Measurements from ENCODE around the gene OTOF. TPM values are rescaled to one million over a fixed set of nuclear protein-coding genes. Genes with fewer than 3 reads are reported as not detected.

The OTOF gene
- total RNA-seq, 4 donors from 2014 or later, result 0.21 TPM; not detected in 3

DNA sequence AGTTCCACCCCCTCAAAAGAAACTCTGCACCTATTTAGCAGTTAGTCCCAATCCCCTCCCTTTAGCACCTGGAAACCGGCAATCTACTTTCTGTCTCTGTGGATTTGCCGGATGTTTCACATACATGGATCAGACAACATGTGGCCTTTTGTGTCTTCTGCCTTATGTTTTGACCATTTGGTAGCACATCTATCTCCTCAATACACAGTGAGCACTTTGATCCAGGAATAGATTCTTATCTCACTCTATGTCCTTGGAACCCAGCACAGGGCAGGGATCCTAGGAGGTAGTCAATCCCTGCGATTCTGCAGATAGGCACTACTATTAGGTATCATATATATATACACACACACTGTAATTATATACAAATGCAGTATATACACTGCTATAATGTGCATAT, 3.8 kb upstream of the OTOF start:
- no peak overlapping the region for H3K4me3 ChIP-seq
- no peak overlapping the region for H3K27ac ChIP-seq
- no peaks in the 10 kb centered on the region for H3K9me3 ChIP-seq
- no peak for DNase-seq
- intact Hi-C loops (cut with DNase I; ENCODE audit: low total_unique reads), result no loop called here
- no peaks in the 10 kb centered on the region for H3K4me1 ChIP-seq
- no peaks in the 10 kb centered on the region for H3K27me3 ChIP-seq
- no peaks in the 10 kb centered on the region for H3K36me3 ChIP-seq
- TF ChIP-seq POLR2A (IDR thresholded peaks at IDR 0.05) (no peak), CTCF (IDR thresholded peaks at IDR 0.05) (no peak)

- no peaks in the 10 kb centered on the region for H3K9me3 ChIP-seq
- H3K36me3 ChIP-seq, result no peaks in the 10 kb centered on the region
- H3K27me3 ChIP-seq, result no peaks in the 10 kb centered on the region
- H3K4me1 ChIP-seq, result no peaks in the 10 kb centered on the region
- no peak for DNase-seq
- intact Hi-C loops (cut with DNase I; ENCODE audit: low total_unique reads), result no loop called here
- H3K27ac ChIP-seq, result no peak overlapping the region
- no peak overlapping the region for H3K4me3 ChIP-seq
- TF ChIP-seq CTCF (IDR thresholded peaks at IDR 0.05) (no peak), POLR2A (IDR thresholded peaks at IDR 0.05) (no peak)
Measured at GRCh38 chr2:26480566-26481423, 2.9 kb upstream of the OTOF start.

- TF ChIP-seq POLR2A (IDR thresholded peaks at IDR 0.05) (no peak), CTCF (IDR thresholded peaks at IDR 0.05) (no peak)
- Histone ChIP-seq H3K36me3 (no peaks in the 10 kb centered on the region), H3K4me1 (no peaks in the 10 kb centered on the region), H3K9me3 (no peaks in the 10 kb centered on the region), H3K27ac (no peak overlapping the region), H3K27me3 (no peaks in the 10 kb centered on the region), H3K4me3 (no peak overlapping the region)
- DNase-seq, result no peak
- intact Hi-C loops (cut with DNase I; ENCODE audit: low total_unique reads), result no loop called here
Measured at GRCh38 chr2:26479789-26480565, 2.1 kb upstream of the OTOF start.

- Histone ChIP-seq H3K36me3 (no peaks in the 10 kb centered on the region), H3K4me3 (no peak overlapping the region), H3K9me3 (no peaks in the 10 kb centered on the region), H3K27me3 (no peaks in the 10 kb centered on the region), H3K27ac (no peak overlapping the region), H3K4me1 (no peaks in the 10 kb centered on the region)
- no peak for TF ChIP-seq CTCF (IDR thresholded peaks at IDR 0.05)
- TF ChIP-seq POLR2A (IDR thresholded peaks at IDR 0.05), result no peak
- DNase-seq, result no peak
- intact Hi-C loops (cut with DNase I; ENCODE audit: low total_unique reads), result no loop called here
Measured at GRCh38 chr2:26479131-26479788, 1.3 kb upstream of the OTOF start.

Measured in uterus (tissue), 4 donors.